Lower lobe of right lung (tissue), 2 donors: ENCODE data around the gene KRTAP12-3. TPM values are rescaled to one million over a fixed set of nuclear protein-coding genes. Genes with fewer than 3 reads are reported as not detected.

ENCODE experiments used
- ATAC-seq, 2 donors: fragments of 200-7000 bp; cut with Tn5 transposase; one replicate each; pipeline ENCODE4 v1.9.1; 2020 to 2022; ENCODE audit warnings: mild to moderate bottlenecking in 2 of 2, moderate library complexity in 2 of 2
- DNase-seq: peaks from one replicate; pipeline ENCODE4 v3.0.0-alpha.2; 2020
- H3K27ac ChIP-seq: fragments of 200-600 bp; one replicate; pipeline ENCODE4 v1.8.0; 2022
- H3K27me3 ChIP-seq: fragments of 200-600 bp; one replicate; pipeline ENCODE4 v1.8.0; 2022; ENCODE audit warnings: low read depth
- H3K36me3 ChIP-seq: fragments of 200-600 bp; one replicate; pipeline ENCODE4 v1.8.0; 2022; ENCODE audit warnings: mild to moderate bottlenecking
- H3K4me1 ChIP-seq: fragments of 200-600 bp; one replicate; pipeline ENCODE4 v1.8.0; 2022
- H3K4me3 ChIP-seq: fragments of 200-600 bp; one replicate; pipeline ENCODE4 v1.8.0; 2022; ENCODE audit warnings: mild to moderate bottlenecking
- H3K9me3 ChIP-seq: fragments of 200-600 bp; one replicate; pipeline ENCODE4 v1.8.0; 2022
- intact Hi-C: fragments of 100-400 bp; cut with DNase I; formaldehyde crosslinking; loops from one replicate; pipeline ENCODE4 v1.11.0; 2022
- total RNA-seq: library from RNA; stranded (reverse); fragmentation: NEBNext Ultra II Directional; extraction: Animal tissue kit (Norgen Biotek cat#: 25700); gene quantifications from one replicate; pipeline ENCODE4 v1.2.1, GENCODE V29; 2021
- TF ChIP-seq, protein P1 (sequence below): fragments of 200-600 bp; IDR thresholded peaks from one replicate; pipeline ENCODE4 v1.8.0; 2022; ENCODE audit warnings: antibody characterized with exemption, mild to moderate bottlenecking
- donor health status: DM: no; HTN: yes; CAD: no; lungs with severe emphysema.

The KRTAP12-3 gene
- total RNA-seq, 1 donor from 2014 or later = not detected

DNA sequence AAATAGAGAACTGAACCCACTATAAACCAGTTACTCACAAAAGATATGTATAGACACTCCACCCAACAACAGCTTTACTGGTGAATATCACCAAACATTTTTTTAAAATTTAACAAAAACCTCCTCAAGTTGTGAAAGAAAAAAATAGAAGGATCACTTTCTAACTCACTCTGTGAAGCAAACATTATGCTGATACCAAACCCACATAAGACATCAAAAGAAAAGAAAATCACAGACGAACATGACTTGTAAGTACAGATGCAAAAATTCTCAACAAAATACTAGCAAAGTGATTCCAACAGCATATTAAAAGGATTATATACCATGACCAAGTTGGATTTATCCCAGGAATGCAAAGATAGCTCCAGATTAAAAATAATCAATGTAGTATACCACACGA, 34.0 kb downstream of the KRTAP12-3 start:
- Histone ChIP-seq H3K9me3 (peaks cover 23% of the 10 kb centered on the region), H3K27ac (no peak overlapping the region), H3K27me3 (peaks cover 16% of the 10 kb centered on the region), H3K4me3 (no peak overlapping the region), H3K4me1 (no peaks in the 10 kb centered on the region), H3K36me3 (no peaks in the 10 kb centered on the region)
- no peak for DNase-seq
- intact Hi-C loops = no loop called here
- TF ChIP-seq, protein P1, sequence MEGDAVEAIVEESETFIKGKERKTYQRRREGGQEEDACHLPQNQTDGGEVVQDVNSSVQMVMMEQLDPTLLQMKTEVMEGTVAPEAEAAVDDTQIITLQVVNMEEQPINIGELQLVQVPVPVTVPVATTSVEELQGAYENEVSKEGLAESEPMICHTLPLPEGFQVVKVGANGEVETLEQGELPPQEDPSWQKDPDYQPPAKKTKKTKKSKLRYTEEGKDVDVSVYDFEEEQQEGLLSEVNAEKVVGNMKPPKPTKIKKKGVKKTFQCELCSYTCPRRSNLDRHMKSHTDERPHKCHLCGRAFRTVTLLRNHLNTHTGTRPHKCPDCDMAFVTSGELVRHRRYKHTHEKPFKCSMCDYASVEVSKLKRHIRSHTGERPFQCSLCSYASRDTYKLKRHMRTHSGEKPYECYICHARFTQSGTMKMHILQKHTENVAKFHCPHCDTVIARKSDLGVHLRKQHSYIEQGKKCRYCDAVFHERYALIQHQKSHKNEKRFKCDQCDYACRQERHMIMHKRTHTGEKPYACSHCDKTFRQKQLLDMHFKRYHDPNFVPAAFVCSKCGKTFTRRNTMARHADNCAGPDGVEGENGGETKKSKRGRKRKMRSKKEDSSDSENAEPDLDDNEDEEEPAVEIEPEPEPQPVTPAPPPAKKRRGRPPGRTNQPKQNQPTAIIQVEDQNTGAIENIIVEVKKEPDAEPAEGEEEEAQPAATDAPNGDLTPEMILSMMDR = no peak
- no peak for ATAC-seq

DNA sequence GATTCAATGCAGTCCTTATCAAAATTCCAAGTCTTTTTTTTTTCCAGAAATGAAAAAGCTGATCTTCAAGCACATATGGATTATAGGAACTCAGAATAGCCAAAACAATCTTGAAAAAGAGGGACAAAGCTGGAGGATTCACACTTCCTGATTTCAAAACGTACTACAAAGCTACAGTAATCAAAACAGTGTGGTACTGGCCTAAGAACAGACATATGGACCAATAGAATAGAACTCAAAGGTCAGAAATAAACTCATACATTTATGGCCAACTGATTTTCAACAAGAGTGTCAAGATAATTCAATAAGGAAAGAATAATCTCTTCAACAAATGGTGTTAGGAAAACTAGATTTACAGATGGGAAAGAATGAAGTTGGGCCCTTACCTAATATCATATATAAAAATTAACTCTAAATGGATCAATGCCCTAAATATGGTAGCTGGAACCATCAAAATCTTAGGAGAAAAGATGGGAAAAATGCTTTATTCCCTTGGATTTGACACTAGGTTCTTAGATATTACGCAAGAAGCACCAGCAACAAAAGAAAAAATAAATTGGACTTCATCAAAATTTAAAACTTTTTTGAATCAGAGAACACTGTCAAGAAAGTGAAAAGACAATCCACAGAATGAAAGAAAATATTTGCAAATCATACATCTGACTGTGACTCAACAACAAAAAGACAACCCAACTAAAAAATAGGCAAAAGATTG, 35.2 kb downstream of the KRTAP12-3 start:
- Histone ChIP-seq H3K4me3 (no peak overlapping the region), H3K9me3 (peaks cover 23% of the 10 kb centered on the region), H3K27ac (no peak overlapping the region), H3K4me1 (no peaks in the 10 kb centered on the region), H3K36me3 (no peaks in the 10 kb centered on the region), H3K27me3 (peaks cover 8% of the 10 kb centered on the region)
- DNase-seq (no peak), ATAC-seq (no peak)
- intact Hi-C loops = no loop called here
- TF ChIP-seq, protein P1 = no peak

DNA sequence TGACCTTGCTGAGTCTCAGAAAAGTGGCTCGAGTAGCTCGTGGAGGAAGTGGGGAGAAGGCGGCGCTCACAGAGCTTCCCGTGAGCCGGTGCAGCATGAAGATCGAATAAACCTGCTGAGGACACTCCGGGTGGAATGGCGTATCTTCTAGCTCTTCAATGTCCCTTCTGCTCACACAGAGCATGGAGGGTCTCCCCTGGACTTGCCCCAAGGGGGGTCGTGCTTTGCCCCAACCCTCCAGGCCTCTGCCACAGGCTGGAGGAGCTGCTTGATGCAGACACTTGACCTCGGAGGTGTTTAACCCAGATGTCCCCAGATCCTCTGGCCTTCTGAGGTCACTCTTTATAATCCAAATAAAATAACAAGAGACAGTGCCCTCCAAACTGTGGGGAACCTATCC, 37.0 kb downstream of the KRTAP12-3 start:
- TF ChIP-seq, protein P1 = no peak
- ATAC-seq = no peak
- Histone ChIP-seq H3K36me3 (no peaks in the 10 kb centered on the region), H3K27me3 (peaks cover 21% of the 10 kb centered on the region), H3K4me1 (no peaks in the 10 kb centered on the region), H3K4me3 (no peak overlapping the region), H3K27ac (no peak overlapping the region), H3K9me3 (peaks cover 23% of the 10 kb centered on the region)
- intact Hi-C loops = no loop called here
- DNase-seq = no peak

DNA sequence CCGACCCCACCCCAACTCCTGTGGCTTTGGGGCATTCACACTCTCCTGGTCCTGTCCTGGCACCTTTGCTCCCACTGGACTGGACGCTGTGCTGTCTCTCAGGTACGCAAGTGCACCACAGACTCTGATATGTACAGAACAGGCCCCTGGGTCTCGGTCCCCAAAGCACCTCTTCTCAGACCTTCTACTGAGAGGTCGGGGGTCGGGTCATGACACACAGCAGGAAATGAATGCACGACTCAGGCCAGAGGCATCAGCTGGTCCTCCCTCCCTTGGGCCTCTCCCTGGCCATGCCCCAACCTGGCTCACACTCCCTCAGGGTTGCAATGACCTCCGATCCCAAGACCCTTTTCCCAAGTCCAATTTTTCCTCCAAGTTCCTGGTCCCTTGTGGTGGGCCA, 37.5 kb downstream of the KRTAP12-3 start:
- no peaks in the 10 kb centered on the region for H3K4me1 ChIP-seq
- H3K27ac ChIP-seq = no peak overlapping the region
- peaks cover 25% of the 10 kb centered on the region for H3K27me3 ChIP-seq
- H3K36me3 ChIP-seq = no peaks in the 10 kb centered on the region
- TF ChIP-seq, protein P1 = no peak
- H3K4me3 ChIP-seq = no peak overlapping the region
- ATAC-seq = no peak
- no peak for DNase-seq
- peaks cover 23% of the 10 kb centered on the region for H3K9me3 ChIP-seq
- intact Hi-C loops = no loop called here

DNA sequence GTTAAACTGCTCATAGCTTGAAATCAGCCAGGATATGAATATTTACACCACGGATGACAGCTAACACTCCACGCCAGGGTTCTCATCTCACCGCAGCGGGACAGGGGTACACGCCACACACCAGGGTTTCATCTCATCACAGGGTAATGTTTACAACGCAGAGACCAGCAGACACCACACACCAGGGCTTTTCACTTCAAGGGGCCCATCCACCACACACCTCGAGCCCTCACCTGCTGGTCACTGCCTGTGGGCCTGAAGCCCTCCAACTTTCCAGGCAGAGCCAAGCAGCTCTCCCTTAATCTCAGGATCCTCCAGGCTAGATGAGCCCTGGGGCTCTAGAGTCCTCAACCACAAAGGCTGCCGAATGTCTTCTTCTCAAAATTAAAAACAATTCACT, 37.9 kb downstream of the KRTAP12-3 start:
- H3K4me1 ChIP-seq = no peaks in the 10 kb centered on the region
- H3K9me3 ChIP-seq = peaks cover 23% of the 10 kb centered on the region
- H3K4me3 ChIP-seq = no peak overlapping the region
- no peaks in the 10 kb centered on the region for H3K36me3 ChIP-seq
- no peak for ATAC-seq
- no peak for DNase-seq
- TF ChIP-seq, protein P1 = no peak
- H3K27ac ChIP-seq = no peak overlapping the region
- intact Hi-C loops = no loop called here
- peaks cover 30% of the 10 kb centered on the region for H3K27me3 ChIP-seq
